ENCODE measurements around the gene MRPL12.
A peak's percentile ranks its signal among the peaks of the same experiment; 100 is the strongest.

Gene MRPL12

GRCh38 chr17:81683208-81683583 lies 20.0 kb upstream of the MRPL12 start:
- DNase-seq: no peak

DNA sequence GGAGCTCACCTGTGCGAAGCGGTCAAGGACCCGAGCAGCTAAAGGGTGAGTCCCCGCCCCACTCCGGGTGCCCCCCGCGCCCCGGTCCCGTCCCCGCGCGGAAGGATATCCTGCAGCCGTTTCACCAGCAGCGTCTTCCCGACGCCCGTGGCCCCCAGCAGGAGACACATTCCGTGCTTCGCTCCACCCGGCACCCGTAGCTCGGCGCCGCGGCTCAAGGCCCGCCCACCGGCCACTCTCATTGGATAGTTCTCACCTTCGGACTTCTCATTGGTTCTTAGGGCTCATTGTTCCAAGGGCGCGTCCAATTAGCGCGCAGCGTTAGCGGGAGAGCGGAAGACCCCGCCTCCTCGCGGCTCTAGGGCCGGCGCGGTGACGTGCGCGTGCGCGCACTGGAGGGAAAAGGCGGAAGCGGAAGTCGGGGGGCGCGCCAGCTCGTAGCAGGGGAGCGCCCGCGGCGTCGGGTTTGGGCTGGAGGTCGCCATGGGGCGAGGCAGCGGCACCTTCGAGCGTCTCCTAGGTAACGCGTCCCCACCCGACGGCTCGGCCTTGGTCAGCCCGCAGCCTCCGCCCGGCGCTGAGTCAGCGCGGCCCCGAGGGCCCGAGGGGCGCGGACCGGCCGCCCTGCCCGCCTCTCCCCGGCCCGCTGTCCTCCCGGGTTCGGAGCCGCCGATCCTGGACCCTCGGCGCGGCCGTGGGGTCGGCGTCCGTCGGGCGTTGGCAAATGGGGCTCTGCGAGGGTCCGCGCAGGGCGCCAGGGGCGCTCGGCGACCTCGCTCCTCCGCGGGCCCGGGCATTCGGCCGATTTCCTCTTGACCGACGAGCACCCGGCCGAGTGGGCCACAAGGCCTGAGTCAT lies 19.4 kb upstream of the MRPL12 start, which contains the start of the genes ARL16 and HGS:
TSS of gene ARL16 (minus strand) at position 214 of the 858 bp plus-strand sequence. CDS start at position 170, 44 bp downstream.
TSS of gene HGS (plus strand) at position 428 of the 858 bp plus-strand sequence. CDS start at position 484, 56 bp downstream.
- peak; percentile 97 for DNase-seq

DNA sequence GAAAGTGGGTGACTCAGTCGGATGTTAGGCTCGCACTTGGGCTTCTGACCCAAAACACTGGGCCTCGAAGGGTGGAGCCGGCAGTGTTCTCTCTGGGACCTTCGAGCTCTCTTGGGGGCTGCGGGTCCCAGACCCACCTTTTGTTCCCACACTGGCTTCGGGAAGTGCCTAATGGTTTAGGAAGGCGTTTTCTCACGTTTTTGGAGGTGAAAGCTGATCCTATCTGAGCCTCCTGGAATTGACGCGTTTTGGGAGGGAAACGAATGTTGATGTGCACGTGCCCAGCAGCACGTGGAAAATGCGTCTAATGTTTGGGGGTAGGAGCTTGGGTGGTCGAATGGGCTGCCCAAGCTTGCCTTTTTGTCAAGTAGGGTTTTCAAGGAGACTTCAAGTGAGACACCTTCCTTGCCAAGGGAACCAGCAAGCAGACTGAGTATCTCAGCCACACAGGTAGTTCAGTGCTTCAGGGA lies 18.7 kb upstream of the MRPL12 start:
- DNase-seq: no peak

GRCh38 chr17:81685108-81685507 lies 18.1 kb upstream of the MRPL12 start:
- DNase-seq: peak; percentile 67

GRCh38 chr17:81686614-81687013 lies 16.6 kb upstream of the MRPL12 start:
- no peak for DNase-seq

GRCh38 chr17:81687770-81688541 lies 15.2 kb upstream of the MRPL12 start:
- DNase-seq: no peak

GRCh38 chr17:81688616-81689015 lies 14.6 kb upstream of the MRPL12 start:
- DNase-seq: no peak

GRCh38 chr17:81690066-81690465 lies 13.1 kb upstream of the MRPL12 start:
- DNase-seq: no peak

DNA sequence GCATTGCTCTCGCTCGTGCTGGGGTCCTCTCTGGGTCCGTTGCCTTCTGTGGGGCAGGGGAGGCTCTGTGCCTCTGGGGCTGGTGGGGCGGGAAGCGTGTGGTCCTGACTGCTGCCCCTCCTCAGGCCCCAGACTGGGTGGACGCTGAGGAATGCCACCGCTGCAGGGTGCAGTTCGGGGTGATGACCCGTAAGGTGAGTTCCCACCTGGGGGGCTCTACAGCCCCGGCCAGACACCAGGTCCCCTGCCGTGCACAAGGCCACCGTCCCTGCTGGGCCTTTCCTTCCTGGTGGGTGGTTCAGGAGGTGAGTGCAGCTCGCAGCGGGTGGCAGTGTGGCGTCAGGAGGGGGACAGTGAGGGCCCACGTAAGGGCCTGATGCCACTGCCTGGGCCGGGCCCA lies 12.6 kb upstream of the MRPL12 start:
- DNase-seq: no peak

DNA sequence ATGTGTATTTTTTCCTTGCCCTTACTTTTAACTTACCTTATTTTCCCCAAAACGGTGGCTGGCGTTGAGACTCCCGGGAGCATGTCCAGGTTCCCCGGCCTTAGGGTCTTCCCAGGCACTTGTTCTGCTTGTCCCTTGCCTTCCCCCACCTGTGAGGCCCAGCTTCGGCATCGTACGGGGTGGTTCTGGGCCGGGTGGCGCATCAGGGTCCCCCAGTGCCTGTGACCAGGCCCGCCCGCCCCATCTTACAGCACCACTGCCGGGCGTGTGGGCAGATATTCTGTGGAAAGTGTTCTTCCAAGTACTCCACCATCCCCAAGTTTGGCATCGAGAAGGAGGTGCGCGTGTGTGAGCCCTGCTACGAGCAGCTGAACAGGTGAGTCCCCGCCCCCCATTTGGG lies 12.0 kb upstream of the MRPL12 start:
- DNase-seq: no peak

- DNase-seq: no peak
Measured at GRCh38 chr17:81691608-81692007, 11.6 kb upstream of the MRPL12 start.

- no peak for DNase-seq
Measured at GRCh38 chr17:81693509-81694210, 9.5 kb upstream of the MRPL12 start.

GRCh38 chr17:81694810-81695209 lies 8.4 kb upstream of the MRPL12 start:
- no peak for DNase-seq

GRCh38 chr17:81695211-81695610 lies 8.0 kb upstream of the MRPL12 start:
- no peak for DNase-seq

DNA sequence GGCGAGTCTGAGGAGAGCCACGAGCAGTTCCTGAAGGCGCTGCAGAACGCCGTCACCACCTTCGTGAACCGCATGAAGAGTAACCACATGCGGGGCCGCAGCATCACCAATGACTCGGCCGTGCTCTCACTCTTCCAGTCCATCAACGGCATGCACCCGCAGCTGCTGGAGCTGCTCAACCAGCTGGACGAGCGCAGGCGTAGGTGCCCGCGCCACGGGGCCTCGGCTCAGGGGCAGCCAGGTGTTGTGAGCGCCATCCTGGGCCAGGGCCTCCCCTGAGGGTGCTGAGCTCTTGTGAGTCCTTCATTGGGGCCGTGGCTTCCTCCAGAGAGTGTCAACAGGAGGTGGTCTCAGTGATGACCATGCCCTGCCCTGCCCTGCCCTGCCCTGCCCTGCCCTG lies 7.4 kb upstream of the MRPL12 start:
- no peak for DNase-seq

- no peak for DNase-seq
Measured at GRCh38 chr17:81696218-81696941, 6.8 kb upstream of the MRPL12 start.

DNA sequence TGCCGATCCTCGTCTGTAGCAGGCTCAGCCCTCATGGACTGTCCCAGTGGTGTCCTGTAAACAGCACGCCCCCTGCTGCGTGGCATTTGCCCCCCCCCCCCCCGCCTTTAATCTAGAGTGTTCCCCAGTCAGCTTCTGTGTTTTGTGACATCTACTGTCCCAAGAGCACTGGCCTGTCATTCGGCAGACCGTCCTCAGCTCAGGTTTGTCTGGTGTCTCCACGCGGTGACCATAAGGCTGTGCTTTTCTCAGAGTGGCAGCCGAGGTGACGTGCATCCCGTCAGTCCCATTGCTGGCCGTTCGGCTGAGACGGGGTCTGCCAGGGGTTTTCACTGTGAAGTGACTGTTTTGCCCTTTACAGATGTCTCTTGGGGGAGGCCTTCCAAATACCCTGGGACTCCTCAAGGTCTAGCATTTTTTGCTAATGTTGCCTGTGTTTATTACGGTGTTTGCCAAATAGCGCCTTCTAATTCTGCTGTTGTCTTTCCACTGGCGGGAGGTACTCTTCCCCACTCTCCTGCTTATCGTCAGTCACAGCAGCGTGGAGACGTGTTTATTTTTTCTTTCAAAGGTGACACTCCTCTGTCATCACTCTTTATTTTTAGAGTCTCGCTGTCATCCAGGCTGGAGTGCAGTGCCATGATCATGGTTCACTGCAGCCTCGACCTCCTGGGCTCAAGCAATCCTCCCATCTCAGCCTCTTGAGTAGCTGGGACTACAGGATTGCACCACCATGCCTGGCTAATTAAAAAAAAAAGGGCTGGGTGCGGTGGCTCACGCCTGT lies 5.7 kb upstream of the MRPL12 start:
- DNase-seq: no peak

GRCh38 chr17:81700353-81701287 lies 2.5 kb upstream of the MRPL12 start:
- DNase-seq: no peak

DNA sequence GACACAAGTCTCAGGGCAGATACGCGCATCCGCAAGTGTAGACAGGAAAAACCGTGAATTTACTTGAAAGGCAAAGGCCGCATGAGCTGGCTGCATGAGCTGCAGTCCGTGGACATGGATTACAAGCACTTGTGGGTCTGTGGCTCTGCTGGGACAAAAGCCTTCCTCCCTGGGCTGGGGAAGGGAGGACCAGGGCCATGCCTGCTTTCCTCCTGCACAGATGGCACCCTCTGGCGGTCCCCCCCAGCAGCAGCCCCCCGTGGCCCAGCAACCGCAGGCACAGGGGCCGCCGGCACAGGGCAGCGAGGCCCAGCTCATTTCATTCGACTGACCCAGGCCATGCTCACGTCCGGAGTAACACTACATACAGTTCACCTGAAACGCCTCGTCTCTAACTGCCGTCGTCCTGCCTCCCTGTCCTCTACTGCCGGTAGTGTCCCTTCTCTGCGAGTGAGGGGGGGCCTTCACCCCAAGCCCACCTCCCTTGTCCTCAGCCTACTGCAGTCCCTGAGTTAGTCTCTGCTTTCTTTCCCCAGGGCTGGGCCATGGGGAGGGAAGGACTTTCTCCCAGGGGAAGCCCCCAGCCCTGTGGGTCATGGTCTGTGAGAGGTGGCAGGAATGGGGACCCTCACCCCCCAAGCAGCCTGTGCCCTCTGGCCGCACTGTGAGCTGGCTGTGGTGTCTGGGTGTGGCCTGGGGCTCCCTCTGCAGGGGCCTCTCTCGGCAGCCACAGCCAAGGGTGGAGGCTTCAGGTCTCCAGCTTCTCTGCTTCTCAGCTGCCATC lies 1.7 kb upstream of the MRPL12 start:
- no peak for DNase-seq
